Uterus (tissue), 4 donors: ENCODE results near the gene TERF2IP. TPM values are rescaled to one million over a fixed set of nuclear protein-coding genes. Genes with fewer than 3 reads are reported as not detected.

Experiments
- DNase-seq, 2 donors: peaks; one replicate each; pipeline ENCODE4 v3.0.0-alpha.2; 2019 to 2020
- H3K27ac ChIP-seq, 2 donors: fragments of 200-600 bp; sonication (generic); 1 replicate in 1 of 2; 2 replicates in 1 of 2; pipeline ENCODE4 v1.5.1; 2016 to 2018
- H3K27me3 ChIP-seq, 2 donors: fragments of 200-600 bp; sonication (generic); one replicate each; pipeline ENCODE4 v1.5.1; 2018 to 2019; ENCODE audit warnings: control low read depth in 1 of 2
- H3K36me3 ChIP-seq, 2 donors: fragments of 200-600 bp; sonication (generic); one replicate each; pipeline ENCODE4 v1.5.1; 2019; ENCODE audit warnings: control low read depth in 1 of 2
- H3K4me1 ChIP-seq, 2 donors: fragments of 200-600 bp; sonication (generic); one replicate each; pipeline ENCODE4 v1.5.1; 2018 to 2019; ENCODE audit warnings: control low read depth in 1 of 2
- H3K4me3 ChIP-seq, 2 donors: fragments of 200-600 bp; sonication (generic); 1 replicate in 1 of 2; 2 replicates in 1 of 2; pipeline ENCODE4 v1.5.1; 2018 to 2019; ENCODE audit warnings: mild to moderate bottlenecking in 1 of 2
- H3K9me3 ChIP-seq, 2 donors: fragments of 200-600 bp; sonication (generic); one replicate each; pipeline ENCODE4 v1.5.1; 2019; ENCODE audit warnings: control low read depth in 1 of 2
- POLR2A ChIP-seq, 2 donors: fragments of 450-650 bp; IDR thresholded peaks; one replicate each; pipeline ENCODE4 v1.6.1; 2016; ENCODE audit warnings: antibody characterized with exemption in 2 of 2, mild to moderate bottlenecking in 1 of 2, moderate library complexity in 1 of 2
- intact Hi-C: fragments of 100-400 bp; cut with DNase I; formaldehyde crosslinking; loops from one replicate; pipeline ENCODE4 v1.15.1; 2023; ENCODE audit warnings: low total_unique reads
- total RNA-seq, 4 donors: library from RNA; depleted of rRNA in 3 of 4; stranded (reverse); fragments of >200 nt in 3 of 4; gene quantifications; one replicate each; pipeline versions ENCODE4 v1.1.0 to v1.2.4, GENCODE V29; 2014 to 2023
- TF ChIP-seq, protein P1 (sequence below), 4 experiments: fragments of 200-600 bp in 2 of 4; fragments of 450-650 bp in 2 of 4; sonication (generic) in 2 of 4; IDR thresholded peaks; one replicate each; pipeline ENCODE4 v1.5.1; 2016 to 2019; ENCODE audit warnings: antibody characterized with exemption in 4 of 4, mild to moderate bottlenecking in 2 of 4, moderate library complexity in 1 of 4
- donor health status: DM: yes; HTN: yes; CAD: no.

The TERF2IP gene
- total RNA-seq, 4 donors from 2014 or later = 29.5 to 74.5 (median 50.0) TPM

DNA sequence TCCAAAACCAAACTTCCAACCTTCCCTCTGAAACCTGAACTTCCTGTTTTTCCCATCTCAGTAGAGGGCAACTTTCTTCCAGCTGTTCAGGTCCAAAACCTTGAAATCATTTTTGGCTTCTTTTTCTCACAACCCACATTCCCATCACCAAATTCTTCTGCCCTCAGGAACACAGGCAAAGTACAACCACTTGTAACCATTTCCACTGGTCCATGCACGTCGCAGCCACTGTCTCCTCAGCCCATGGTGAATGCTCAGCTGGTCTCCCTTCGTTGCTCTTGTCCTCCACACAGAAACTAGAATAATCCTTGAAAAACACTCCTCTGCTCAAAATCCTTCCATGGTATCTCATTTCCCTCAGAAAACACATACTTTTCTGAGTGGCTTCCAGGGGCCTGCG lies 20.8 kb upstream of the TERF2IP start:
- no peaks in the 10 kb centered on the region for H3K4me1 ChIP-seq
- H3K27me3 ChIP-seq = no peaks in the 10 kb centered on the region
- no peaks in the 10 kb centered on the region for H3K36me3 ChIP-seq
- no peak for TF ChIP-seq POLR2A (IDR thresholded peaks at IDR 0.05)
- TF ChIP-seq, protein P1, sequence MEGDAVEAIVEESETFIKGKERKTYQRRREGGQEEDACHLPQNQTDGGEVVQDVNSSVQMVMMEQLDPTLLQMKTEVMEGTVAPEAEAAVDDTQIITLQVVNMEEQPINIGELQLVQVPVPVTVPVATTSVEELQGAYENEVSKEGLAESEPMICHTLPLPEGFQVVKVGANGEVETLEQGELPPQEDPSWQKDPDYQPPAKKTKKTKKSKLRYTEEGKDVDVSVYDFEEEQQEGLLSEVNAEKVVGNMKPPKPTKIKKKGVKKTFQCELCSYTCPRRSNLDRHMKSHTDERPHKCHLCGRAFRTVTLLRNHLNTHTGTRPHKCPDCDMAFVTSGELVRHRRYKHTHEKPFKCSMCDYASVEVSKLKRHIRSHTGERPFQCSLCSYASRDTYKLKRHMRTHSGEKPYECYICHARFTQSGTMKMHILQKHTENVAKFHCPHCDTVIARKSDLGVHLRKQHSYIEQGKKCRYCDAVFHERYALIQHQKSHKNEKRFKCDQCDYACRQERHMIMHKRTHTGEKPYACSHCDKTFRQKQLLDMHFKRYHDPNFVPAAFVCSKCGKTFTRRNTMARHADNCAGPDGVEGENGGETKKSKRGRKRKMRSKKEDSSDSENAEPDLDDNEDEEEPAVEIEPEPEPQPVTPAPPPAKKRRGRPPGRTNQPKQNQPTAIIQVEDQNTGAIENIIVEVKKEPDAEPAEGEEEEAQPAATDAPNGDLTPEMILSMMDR (IDR thresholded peaks at IDR 0.05) = no peak
- H3K4me3 ChIP-seq = no peak overlapping the region
- intact Hi-C loops = loop anchor here (10.0 kb wide), 1 partner anchor 62 kb away; the partner anchor contains the start of gene GABARAPL2
- no peak for DNase-seq
- H3K27ac ChIP-seq = no peak overlapping the region
- H3K9me3 ChIP-seq = no peaks in the 10 kb centered on the region

DNA sequence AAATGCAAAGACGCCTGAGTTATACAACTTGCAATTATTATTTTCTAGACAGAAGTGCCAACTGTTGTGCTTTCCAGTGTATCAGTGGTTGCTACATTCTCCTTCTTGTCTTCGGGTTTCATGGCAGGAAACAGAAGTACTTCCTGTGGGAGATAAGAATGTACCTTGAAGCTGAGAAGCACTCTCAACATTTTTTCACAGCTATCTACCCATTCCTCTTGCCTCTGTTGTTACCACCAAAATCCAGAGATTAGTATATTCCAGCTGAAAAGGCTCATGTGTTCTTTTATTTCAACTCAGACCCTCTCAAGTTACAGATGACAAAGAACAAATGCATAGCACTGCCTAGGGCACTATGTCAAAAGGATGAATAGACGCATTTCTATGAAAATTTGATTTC lies 19.7 kb upstream of the TERF2IP start:
- Histone ChIP-seq H3K36me3 (no peaks in the 10 kb centered on the region), H3K4me3 (no peak overlapping the region), H3K4me1 (no peaks in the 10 kb centered on the region), H3K27ac (no peak overlapping the region), H3K9me3 (no peaks in the 10 kb centered on the region), H3K27me3 (no peaks in the 10 kb centered on the region)
- intact Hi-C loops = loop anchor here (10.0 kb wide), 1 partner anchor 63 kb away; the partner anchor contains the start of gene GABARAPL2
- TF ChIP-seq, protein P1 (IDR thresholded peaks at IDR 0.05) = no peak
- no peak for TF ChIP-seq POLR2A (IDR thresholded peaks at IDR 0.05)
- DNase-seq = no peak

DNA sequence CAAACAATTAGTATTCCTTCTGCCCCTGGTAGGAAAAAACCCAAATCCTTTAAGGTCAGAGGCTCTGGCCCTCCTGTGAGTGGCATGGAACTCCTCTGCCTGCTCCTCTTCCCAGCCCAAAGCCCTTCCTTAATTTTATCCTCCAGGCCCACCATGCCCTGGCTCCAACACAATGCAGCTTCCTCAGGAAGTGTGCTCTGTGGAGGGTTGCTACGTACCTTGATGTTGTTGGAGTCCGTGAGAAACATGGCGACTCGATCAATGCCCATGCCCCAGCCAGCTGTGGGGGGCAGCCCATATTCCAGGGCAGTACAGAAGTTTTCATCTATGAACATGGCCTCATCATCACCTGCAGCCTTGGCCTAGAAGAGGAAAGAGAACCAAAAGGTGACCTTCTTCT lies 19.2 kb upstream of the TERF2IP start:
- TF ChIP-seq POLR2A (IDR thresholded peaks at IDR 0.05) = no peak
- TF ChIP-seq, protein P1 (IDR thresholded peaks at IDR 0.05) = no peak
- H3K4me3 ChIP-seq = no peak overlapping the region
- DNase-seq = no peak
- H3K36me3 ChIP-seq = no peaks in the 10 kb centered on the region
- intact Hi-C loops = loop anchor here (10.0 kb wide), 1 partner anchor 64 kb away; the partner anchor contains the start of gene GABARAPL2
- H3K9me3 ChIP-seq = no peaks in the 10 kb centered on the region
- H3K27me3 ChIP-seq = no peaks in the 10 kb centered on the region
- H3K4me1 ChIP-seq = no peaks in the 10 kb centered on the region
- no peak overlapping the region for H3K27ac ChIP-seq

DNA sequence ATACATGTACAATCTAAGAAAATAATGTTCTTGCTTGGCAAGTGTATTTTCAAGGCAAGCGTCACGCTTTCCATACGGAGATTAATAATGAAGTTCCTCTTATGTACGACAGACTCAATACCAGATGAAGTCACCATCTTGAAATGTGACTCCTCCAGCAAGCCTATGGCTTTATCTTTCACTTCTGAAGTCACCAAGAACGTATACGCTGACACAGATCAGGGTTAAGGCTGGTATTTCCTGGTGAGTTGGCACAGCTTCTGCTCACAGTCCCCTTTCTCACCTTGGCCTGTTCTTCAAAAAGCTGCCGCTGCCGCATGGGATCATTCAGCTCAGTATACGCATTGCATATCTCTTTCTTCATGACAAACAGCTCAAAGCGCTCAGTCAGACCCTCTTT lies 18.4 kb upstream of the TERF2IP start:
- intact Hi-C loops = loop anchor here (10.0 kb wide), 1 partner anchor 64 kb away; the partner anchor contains the start of gene GABARAPL2
- H3K9me3 ChIP-seq = no peaks in the 10 kb centered on the region
- H3K27ac ChIP-seq = no peak overlapping the region
- H3K4me3 ChIP-seq = no peak overlapping the region
- no peaks in the 10 kb centered on the region for H3K36me3 ChIP-seq
- no peak for DNase-seq
- H3K27me3 ChIP-seq = no peaks in the 10 kb centered on the region
- H3K4me1 ChIP-seq = no peaks in the 10 kb centered on the region
- no peak for TF ChIP-seq POLR2A (IDR thresholded peaks at IDR 0.05)
- TF ChIP-seq, protein P1 (IDR thresholded peaks at IDR 0.05) = no peak

DNA sequence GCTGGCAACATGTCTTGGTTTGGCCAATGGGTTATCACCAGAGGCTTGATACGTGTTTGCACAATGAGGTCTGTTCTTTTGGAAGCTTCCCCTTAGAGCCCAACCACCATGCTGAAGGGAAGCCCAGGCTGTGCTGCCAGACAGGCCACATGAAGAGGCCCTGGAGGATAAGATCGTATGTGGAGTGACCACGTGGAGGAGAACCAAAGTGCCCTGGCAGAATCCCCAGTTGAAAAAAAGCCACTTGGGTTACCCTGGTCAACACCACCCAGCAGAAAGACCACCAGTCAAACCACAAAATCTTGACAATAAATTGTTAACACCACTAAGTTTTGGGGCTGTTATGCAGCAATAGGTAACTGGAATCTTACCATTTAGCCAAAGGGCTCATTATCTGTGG lies 17.5 kb upstream of the TERF2IP start:
- no peak for DNase-seq
- Histone ChIP-seq H3K4me1 (no peaks in the 10 kb centered on the region), H3K9me3 (no peaks in the 10 kb centered on the region), H3K4me3 (no peak overlapping the region), H3K27ac (no peak overlapping the region), H3K36me3 (no peaks in the 10 kb centered on the region), H3K27me3 (no peaks in the 10 kb centered on the region)
- intact Hi-C loops = no loop called here
- no peak for TF ChIP-seq POLR2A (IDR thresholded peaks at IDR 0.05)
- TF ChIP-seq, protein P1 (IDR thresholded peaks at IDR 0.05) = no peak
